ENCODE measurements around the gene PPAN.

Gene PPAN

GRCh38 chr19:10106100-10106936, at the start of gene PPAN:
TSS of gene PPAN (plus strand) at chr19:10106362. CDS start at chr19:10106395, 33 bp downstream.
- peak; percentile 99 for DNase-seq

DNA sequence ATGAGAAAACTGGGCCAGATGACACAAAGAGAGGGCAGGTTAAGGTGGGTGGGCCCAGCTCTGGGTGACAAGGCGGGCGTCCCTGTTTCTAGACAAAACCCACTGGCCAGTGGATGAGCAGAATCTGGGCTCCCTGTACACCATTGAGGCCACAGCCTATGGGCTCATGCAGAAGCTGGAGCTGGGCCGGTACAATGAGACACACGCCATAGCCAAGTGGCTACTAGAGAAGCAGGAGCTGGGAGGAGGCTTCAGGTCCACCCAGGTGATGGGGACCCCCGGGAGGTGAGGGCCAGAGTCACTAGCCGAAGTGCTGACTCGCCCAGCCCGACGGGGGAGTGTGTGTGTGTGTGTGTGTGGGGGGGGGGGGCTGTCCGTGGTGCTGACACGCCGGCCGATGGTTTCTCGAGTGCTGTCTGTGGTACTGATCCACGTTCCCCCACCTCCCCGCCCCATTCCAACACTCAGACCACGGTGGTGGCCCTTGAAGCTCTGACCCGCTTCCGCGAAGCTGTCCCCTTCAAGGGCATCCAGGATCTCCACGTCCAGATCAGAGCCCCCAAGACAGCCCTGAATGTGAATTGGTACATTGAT, 44.3 kb upstream of the PPAN start:
- DNase-seq: no peak

- DNase-seq: no peak
Measured at GRCh38 chr19:10068205-10068604, 38.0 kb upstream of the PPAN start.

DNA sequence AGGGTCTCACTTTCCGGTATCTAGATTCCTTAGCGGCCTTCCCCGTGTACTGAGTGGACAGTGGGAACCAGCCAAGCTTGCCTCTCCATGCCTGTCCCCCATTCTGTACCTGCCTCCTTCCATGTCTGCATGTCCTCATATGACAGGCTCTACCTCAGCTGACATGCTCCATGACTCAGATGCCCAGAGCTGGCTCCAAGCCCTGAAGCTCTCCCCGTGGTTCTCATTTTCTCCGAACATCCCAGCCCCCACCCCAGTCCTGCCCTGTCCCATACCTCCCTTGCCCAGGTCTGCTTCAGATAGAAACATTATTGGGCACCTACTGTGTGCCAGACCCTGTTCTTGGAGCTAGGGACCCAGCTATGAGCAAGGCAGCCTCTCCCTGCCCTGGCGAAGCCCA, 37.1 kb upstream of the PPAN start:
- DNase-seq: no peak

DNA sequence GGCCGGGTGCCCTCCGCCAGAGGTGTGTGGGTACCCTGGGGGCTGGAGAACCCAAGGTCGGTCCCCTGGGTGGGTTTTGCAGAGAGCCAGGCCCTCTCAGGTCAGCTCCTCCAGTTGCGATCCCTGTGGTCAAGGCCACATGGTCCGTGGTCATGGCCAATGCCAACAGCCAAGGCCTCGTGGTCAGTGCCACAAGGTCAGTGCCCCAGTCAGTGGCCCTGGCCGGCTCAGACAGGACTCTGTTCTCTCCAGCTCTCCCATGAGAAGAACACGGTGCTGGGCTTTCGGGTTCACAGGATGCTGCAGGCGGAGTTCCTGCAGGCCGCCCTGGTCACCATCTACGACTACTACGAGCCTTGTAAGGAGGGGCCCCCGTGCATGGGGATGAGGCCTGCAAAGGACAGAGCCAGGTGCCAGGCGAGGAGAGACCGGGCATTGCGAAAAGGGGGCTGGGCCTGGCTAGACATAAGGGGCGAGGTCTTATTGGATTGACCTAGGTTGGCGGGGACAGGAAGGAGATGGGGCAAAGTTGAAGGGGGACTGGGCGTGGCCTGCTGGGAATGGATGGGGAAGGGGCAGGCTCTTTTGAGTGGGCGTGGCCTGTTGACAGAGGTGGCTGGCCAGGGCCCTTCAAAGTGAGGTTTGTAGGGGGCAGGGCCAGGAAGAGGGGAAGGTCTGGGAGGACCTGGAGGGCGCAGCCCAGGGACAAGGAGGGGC, 35.3 kb upstream of the PPAN start:
- DNase-seq: no peak

DNA sequence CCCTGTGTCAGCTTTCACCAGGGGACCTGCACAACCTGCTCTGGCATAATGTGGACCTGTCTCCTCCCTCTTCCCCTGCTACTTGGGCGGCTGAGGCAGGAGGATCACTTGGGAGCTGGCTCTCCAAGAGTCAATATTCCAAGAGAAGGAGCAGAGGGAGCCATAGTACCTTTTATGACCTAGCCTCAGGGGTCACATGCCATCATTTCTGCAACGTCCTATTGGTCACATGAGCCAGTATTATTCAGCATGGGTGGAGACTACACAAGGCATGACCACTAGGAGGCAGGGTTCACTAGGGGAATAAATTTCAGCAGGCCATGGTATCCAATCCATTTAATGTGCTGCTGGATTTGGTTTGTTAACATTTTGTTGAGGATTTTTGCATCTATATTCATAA, 32.0 kb upstream of the PPAN start:
- peak; percentile 54 for DNase-seq

DNA sequence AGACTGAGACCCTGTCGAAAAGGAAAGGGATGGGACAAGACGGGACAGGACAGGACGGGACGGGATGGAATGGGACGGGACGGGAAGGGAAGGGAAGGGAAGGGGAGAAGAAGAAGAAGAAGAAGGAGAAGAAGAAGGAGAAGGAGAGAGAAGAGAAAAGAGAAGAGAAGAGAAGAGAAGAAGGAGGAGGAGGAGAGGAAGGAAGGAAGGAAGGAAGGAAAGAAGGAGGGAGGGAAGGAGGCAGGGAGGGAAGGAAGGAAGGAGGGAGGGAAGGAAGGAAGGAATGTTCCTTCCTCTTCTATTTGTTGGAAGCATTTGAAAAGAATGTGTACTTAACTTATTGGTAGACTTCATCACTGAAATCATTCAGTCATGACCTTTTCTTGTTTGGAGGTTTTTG, 29.6 kb upstream of the PPAN start:
- no peak for DNase-seq

GRCh38 chr19:10078329-10078728, 27.8 kb upstream of the PPAN start:
- DNase-seq: no peak

DNA sequence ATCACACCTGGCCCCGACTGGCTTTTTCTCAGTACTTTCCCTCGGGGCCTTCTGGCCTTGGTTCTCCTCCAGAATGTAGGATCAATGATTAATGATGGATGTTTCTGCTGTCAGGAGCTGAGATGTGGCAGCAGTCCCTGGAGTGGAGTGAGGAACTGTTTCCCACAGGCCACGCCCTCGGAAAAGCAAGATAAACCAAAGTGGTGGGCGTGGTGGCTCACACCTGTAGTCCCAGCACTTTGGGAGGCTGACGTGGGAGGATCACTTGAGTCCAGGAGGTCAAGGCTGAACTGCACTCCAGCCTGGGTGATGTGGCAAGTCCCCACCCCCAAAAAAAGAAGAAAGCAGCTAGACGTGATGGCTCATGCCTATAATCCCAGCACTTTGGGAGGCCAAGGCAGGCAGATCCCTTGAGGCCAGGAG, 27.1 kb upstream of the PPAN start:
- DNase-seq: no peak

- no peak for DNase-seq
Measured at GRCh38 chr19:10083911-10084310, 22.3 kb upstream of the PPAN start.

DNA sequence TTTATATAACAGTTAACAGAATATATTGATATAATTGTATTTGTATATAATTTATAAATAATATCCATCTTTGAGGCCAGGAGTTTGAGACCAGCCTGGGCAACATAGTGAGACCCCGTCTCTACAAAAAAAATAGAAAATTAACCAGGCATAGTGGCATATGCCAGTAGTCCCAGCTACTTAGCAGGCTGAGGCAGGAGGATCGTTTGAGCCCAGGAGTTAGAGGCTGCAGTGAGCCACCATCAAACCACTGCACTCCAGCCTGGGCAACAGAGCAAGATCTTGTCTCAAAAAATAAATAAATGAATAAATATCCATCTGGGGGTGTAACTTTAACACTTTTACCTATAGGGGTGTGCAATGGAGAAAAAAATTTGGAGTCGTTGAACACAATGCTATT, 21.4 kb upstream of the PPAN start:
- DNase-seq: no peak

GRCh38 chr19:10085641-10086590, 20.2 kb upstream of the PPAN start, which contains the start of gene SHFL:
TSS of gene SHFL (plus strand) at chr19:10086317. CDS start at chr19:10086428, 111 bp downstream.
- peak; percentile 89 for DNase-seq

DNA sequence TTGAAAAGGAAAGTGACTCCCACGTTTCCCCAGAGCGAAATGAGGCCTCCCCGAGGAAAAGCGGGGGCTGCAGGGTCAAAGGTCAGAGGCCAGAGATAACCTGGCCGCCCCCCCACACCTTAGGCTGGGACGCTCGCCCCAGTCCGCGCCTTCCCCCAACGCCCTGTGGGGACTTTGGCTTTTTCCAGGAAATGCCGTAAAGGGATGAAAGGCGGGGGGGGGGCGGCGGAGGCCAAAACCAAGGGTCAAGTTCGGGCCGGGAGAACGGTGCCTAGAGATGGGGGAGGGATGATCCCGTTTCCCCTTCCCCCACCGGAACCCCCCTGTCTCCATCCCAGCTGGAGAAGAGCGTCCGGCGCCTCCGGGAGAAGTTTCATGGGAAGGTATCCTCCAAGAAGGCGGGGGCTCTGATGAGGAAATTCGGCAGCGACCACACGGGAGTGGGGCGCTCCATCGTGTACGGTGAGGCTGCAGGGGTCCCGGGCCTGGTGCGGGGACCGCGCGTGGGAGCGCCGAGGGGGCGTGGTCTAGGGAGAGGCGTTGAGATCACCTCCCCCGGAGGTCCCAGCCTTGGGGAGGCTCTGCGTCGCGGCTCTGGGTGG, 19.5 kb upstream of the PPAN start:
- no peak for DNase-seq

- no peak for DNase-seq
Measured at GRCh38 chr19:10087296-10088061, 18.7 kb upstream of the PPAN start.

- no peak for DNase-seq
Measured at GRCh38 chr19:10088949-10089554, 17.1 kb upstream of the PPAN start.

GRCh38 chr19:10089801-10090375, 16.3 kb upstream of the PPAN start:
- no peak for DNase-seq

DNA sequence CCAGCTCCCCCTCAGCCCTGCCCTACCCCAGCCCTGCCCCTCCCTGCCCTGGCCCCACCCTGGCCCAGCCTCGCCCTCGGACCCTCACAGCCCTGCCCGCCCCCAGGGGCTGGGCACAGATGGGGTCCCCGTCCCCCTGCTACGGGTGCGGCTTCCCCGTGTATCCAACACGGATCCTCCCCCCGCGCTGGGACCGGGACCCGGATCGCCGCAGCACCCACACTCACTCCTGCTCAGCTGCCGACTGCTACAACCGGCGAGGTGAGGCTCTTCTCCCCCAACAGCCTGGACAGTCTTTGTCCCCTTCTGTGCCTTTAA, 14.8 kb upstream of the PPAN start:
- DNase-seq: no peak

- DNase-seq: no peak
Measured at GRCh38 chr19:10091895-10092641, 14.1 kb upstream of the PPAN start.

- no peak for DNase-seq
Measured at GRCh38 chr19:10092648-10093294, 13.4 kb upstream of the PPAN start.
